Measurements from ENCODE around the gene PIP5K1C. TPM values are rescaled to one million over a fixed set of nuclear protein-coding genes. Genes with fewer than 3 reads are reported as not detected.

PIP5K1C gene
- total RNA-seq, 4 donors from 2014 or later: 12.0 to 25.3 (median 15.2) TPM

DNA sequence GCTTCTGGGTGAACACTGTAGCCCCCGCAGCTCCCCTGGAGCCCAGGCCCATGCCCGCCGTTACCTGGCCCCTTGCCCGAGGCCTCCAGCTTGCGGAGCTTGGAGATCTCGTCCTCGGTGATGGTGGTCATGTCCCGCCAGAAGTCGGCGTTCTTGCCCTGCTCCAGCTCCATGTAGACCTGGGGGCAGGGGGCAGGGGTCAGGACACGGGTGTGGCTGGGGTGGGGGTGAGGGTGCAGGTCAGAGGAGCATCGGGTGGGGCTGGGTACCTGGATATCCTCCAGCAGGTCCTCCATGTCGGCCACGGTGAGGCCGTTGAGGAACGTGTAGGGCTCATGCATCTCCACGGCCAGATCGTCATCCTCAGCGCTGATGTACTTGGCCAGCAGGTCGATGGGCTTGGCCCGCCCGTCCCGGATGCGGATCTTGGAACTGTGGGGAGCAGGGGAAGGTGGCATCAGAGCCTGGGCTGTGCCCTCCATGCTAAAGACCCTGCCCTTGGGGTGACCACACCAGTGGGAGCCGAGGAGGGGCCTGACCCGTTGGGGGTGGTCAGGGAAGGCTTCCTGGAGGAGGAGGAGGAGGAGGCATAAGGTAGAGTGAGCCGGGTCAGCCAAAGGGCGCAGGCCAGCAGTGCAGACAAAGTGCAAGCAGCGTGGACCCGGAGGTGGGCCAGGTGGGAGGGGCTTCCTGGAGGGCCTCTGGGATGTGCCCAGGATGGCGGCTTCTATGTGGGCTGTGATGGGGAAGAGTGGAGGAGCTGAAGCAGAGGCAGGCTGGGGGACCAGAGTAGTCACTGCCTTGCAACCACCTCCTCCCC lies 81.2 kb downstream of the PIP5K1C start:
- TF ChIP-seq POLR2A (IDR thresholded peaks at IDR 0.05): no peak
- TF ChIP-seq, protein P1, sequence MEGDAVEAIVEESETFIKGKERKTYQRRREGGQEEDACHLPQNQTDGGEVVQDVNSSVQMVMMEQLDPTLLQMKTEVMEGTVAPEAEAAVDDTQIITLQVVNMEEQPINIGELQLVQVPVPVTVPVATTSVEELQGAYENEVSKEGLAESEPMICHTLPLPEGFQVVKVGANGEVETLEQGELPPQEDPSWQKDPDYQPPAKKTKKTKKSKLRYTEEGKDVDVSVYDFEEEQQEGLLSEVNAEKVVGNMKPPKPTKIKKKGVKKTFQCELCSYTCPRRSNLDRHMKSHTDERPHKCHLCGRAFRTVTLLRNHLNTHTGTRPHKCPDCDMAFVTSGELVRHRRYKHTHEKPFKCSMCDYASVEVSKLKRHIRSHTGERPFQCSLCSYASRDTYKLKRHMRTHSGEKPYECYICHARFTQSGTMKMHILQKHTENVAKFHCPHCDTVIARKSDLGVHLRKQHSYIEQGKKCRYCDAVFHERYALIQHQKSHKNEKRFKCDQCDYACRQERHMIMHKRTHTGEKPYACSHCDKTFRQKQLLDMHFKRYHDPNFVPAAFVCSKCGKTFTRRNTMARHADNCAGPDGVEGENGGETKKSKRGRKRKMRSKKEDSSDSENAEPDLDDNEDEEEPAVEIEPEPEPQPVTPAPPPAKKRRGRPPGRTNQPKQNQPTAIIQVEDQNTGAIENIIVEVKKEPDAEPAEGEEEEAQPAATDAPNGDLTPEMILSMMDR (IDR thresholded peaks at IDR 0.05): no peak
- Histone ChIP-seq H3K9me3 (no peaks in the 10 kb centered on the region), H3K36me3 (peaks cover 0 to 98% (median 9%) of the 10 kb centered on the region in 3 donors), H3K4me3 (no peak overlapping the region), H3K27ac (no peak overlapping the region), H3K4me1 (peaks cover 4 to 36% (median 4%) of the 10 kb centered on the region in 3 donors), H3K27me3 (no peaks in the 10 kb centered on the region)
- DNase-seq: no peak
- intact Hi-C loops (cut with DNase I): no loop called here
- WGBS, 2 donors: 83 to 85% methylated on average over 7 to 12 of the region's 31 CpGs

- Histone ChIP-seq H3K4me3 (peak overlapping the region in 2 of 4 donors; percentile 3 to 37), H3K27me3 (no peaks in the 10 kb centered on the region), H3K27ac (peak overlapping the region in 3 of 4 donors; percentile 16 to 36 (median 18)), H3K9me3 (no peaks in the 10 kb centered on the region), H3K4me1 (peaks cover 4 to 40% (median 6%) of the 10 kb centered on the region in 3 donors), H3K36me3 (peaks cover 0 to 98% (median 4%) of the 10 kb centered on the region in 3 donors)
- intact Hi-C loops (cut with DNase I): no loop called here
- no peak for DNase-seq
- 45 to 68% methylated on average over 4 to 9 of the region's 31 CpGs for WGBS, 2 donors
- TF ChIP-seq, protein P1 (IDR thresholded peaks at IDR 0.05): peak; percentile 85 to 93 (median 91)
- TF ChIP-seq POLR2A (IDR thresholded peaks at IDR 0.05): no peak
Observed at GRCh38 chr19:3618144-3618810, 82.0 kb downstream of the PIP5K1C start.

DNA sequence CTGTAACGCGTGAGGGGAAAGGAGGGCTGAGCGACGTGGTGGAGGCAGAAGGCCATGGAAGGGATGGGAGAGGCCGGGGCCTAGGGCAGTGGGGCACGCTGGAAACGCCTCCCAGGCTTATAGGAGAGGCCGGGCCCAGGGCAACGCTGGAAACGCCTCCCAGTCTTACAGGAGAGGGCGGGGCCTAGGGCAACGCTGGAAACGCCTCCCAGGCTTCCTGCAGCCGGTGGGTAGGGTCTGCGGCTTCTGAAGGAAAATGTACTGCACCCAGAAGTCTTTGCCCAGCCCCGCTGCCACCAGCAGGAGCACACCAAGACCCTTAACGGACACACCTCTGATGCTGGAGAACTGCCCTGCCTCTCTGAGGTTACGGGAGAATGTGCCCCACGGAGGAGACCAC lies 82.8 kb downstream of the PIP5K1C start:
- intact Hi-C loops (cut with DNase I): no loop called here
- H3K27ac ChIP-seq: peak overlapping the region in 3 of 4 donors; percentile 16 to 36 (median 18)
- peaks cover 4 to 48% (median 6%) of the 10 kb centered on the region in 3 donors for H3K4me1 ChIP-seq

DNA sequence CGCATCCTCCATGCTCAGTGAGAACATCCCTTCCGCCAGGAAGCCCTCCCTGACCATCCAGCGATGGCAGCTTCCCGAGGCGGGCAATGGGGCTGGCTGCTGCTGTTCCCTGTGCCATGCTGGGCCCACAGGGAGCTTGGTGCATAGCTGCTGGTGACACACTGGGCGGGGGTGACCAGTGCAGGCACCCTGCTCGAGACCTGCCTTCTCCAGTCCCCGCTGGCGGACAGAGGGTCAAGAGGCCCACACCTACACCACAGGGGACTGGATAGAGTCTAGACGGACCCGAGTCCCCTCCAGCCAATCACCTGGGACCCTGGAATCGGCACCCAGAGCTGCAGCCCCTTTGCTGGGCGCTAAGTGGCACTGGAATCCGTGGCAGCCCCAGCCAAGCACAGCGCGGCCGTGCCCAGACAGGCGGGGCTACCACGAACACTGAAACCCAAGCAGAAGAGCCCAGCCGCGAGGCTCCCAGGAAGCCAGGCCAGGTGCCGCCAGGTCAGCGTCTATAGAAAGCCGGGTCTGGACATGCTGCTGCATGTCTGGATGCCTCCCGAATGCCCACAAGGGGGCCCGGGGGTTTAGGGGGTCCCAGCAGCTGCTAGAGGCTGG lies 84.6 kb downstream of the PIP5K1C start:
- WGBS, 2 donors: 71 to 76% methylated on average over 5 to 7 of the region's 26 CpGs

More for the DNA sequence above, 82.8 kb downstream of the PIP5K1C start:
- H3K36me3 ChIP-seq: peaks cover 0 to 98% (median 4%) of the 10 kb centered on the region in 3 donors
- whole genome bisulfite sequencing, 2 donors: 47 to 71% methylated on average over 5 to 10 of the region's 19 CpGs
- TF ChIP-seq POLR2A (IDR thresholded peaks at IDR 0.05): no peak
- TF ChIP-seq, protein P1 (IDR thresholded peaks at IDR 0.05): no peak
- no peaks in the 10 kb centered on the region for H3K27me3 ChIP-seq
- H3K9me3 ChIP-seq: no peaks in the 10 kb centered on the region
- DNase-seq: no peak
- peak overlapping the region in 1 of 4 donors; percentile 37 for H3K4me3 ChIP-seq

More for the DNA sequence above, 84.6 kb downstream of the PIP5K1C start:
- Histone ChIP-seq H3K4me3 (no peak overlapping the region), H3K27ac (peak overlapping the region in 1 of 4 donors; percentile 14), H3K9me3 (no peaks in the 10 kb centered on the region), H3K36me3 (peaks cover 8 to 98% (median 16%) of the 10 kb centered on the region in 3 donors), H3K4me1 (peaks cover 4 to 44% (median 6%) of the 10 kb centered on the region in 3 donors), H3K27me3 (no peaks in the 10 kb centered on the region)
- no peak for DNase-seq
- intact Hi-C loops (cut with DNase I): no loop called here
- TF ChIP-seq, protein P1 (IDR thresholded peaks at IDR 0.05): no peak
- no peak for TF ChIP-seq POLR2A (IDR thresholded peaks at IDR 0.05)

Measured in esophagus squamous epithelium (tissue), 5 donors.